ENCODE data around the gene RNF111.

The RNF111 gene

GRCh38 chr15:58987491-58988005, at the start of gene RNF111:
TSS of gene RNF111 (plus strand) at chr15:58987663. CDS start at chr15:59030823, 43,160 bp downstream.
- DNase-seq (ENCODE audit: extremely low read depth, insufficient read length), result peak; percentile 88
- no peaks in the 10 kb centered on the region for H3K36me3 ChIP-seq (ENCODE audit: control insufficient read depth, insufficient read depth, low read length)
- TF ChIP-seq, protein P1, sequence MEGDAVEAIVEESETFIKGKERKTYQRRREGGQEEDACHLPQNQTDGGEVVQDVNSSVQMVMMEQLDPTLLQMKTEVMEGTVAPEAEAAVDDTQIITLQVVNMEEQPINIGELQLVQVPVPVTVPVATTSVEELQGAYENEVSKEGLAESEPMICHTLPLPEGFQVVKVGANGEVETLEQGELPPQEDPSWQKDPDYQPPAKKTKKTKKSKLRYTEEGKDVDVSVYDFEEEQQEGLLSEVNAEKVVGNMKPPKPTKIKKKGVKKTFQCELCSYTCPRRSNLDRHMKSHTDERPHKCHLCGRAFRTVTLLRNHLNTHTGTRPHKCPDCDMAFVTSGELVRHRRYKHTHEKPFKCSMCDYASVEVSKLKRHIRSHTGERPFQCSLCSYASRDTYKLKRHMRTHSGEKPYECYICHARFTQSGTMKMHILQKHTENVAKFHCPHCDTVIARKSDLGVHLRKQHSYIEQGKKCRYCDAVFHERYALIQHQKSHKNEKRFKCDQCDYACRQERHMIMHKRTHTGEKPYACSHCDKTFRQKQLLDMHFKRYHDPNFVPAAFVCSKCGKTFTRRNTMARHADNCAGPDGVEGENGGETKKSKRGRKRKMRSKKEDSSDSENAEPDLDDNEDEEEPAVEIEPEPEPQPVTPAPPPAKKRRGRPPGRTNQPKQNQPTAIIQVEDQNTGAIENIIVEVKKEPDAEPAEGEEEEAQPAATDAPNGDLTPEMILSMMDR (IDR thresholded peaks at IDR 0.05; ENCODE audit: insufficient read depth, low read length, poor library complexity, severe bottlenecking), result no peak
- H3K4me3 ChIP-seq (replicated peaks; ENCODE audit: low read depth, low read length), result peak within 1 kb of the TSS; percentile 85
- no peaks in the 10 kb centered on the region for H3K27me3 ChIP-seq (replicated peaks; ENCODE audit: control insufficient read depth, insufficient read depth, low read length)

DNA sequence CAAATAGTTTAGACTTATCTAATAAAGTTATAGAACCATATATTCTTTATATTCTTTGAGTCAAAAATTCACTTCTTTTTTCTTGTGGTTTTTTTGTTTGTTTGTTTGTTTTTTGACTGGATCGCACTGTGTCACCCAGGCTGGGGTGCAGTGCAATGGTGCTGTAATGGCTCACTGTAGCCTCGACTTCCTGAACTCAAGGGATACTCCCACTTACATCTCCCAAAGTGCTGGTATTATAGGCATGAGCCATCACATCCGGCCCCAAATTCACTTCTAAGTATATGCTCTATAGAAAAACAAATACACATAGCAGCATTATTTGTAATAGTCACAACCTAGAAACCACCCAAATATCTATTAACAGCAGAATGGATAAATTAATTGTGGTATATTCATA, 40.3 kb upstream of the RNF111 start:
- no peak overlapping the region for H3K4me3 ChIP-seq (replicated peaks; ENCODE audit: low read depth, low read length)
- H3K27me3 ChIP-seq (replicated peaks; ENCODE audit: control insufficient read depth, insufficient read depth, low read length), result no peaks in the 10 kb centered on the region
- no peak for DNase-seq (ENCODE audit: extremely low read depth, insufficient read length)
- H3K36me3 ChIP-seq (ENCODE audit: control insufficient read depth, insufficient read depth, low read length), result no peaks in the 10 kb centered on the region
- TF ChIP-seq, protein P1 (IDR thresholded peaks at IDR 0.05; ENCODE audit: insufficient read depth, low read length, poor library complexity, severe bottlenecking), result no peak

- TF ChIP-seq, protein P1 (IDR thresholded peaks at IDR 0.05; ENCODE audit: insufficient read depth, low read length, poor library complexity, severe bottlenecking), result no peak
- DNase-seq (ENCODE audit: extremely low read depth, insufficient read length), result no peak
- no peaks in the 10 kb centered on the region for H3K27me3 ChIP-seq (replicated peaks; ENCODE audit: control insufficient read depth, insufficient read depth, low read length)
These were observed 36.0 kb upstream of the RNF111 start for GRCh38 chr15:58951388-58952007.

DNA sequence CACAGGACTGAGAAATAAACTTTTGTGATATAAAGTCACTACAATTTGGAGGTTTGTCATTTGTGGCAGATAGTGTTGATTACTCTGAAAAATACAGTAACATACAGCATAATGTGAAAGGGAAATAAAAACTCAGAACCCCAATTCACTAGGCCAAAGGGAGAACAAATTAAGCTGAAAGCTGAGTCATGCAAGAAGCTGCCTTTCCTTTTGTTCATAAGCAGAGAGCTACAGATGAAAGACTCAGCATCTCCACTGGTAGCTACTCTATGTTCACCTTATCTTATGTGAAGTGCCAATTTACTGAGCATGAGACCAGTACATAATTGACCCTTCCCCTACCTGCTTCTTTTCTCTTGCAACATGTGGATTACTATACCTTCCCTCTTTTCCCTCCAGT, 34.7 kb upstream of the RNF111 start:
- no peak for DNase-seq (ENCODE audit: extremely low read depth, insufficient read length)
- TF ChIP-seq, protein P1 (IDR thresholded peaks at IDR 0.05; ENCODE audit: insufficient read depth, low read length, poor library complexity, severe bottlenecking), result no peak
- Histone ChIP-seq H3K36me3 (ENCODE audit: control insufficient read depth, insufficient read depth, low read length) (no peaks in the 10 kb centered on the region), H3K4me3 (replicated peaks; ENCODE audit: low read depth, low read length) (no peak overlapping the region), H3K27me3 (replicated peaks; ENCODE audit: control insufficient read depth, insufficient read depth, low read length) (no peaks in the 10 kb centered on the region)

More at GRCh38 chr15:58951388-58952007, 36.0 kb upstream of the RNF111 start:
- Histone ChIP-seq H3K36me3 (ENCODE audit: control insufficient read depth, insufficient read depth, low read length) (no peaks in the 10 kb centered on the region), H3K4me3 (replicated peaks; ENCODE audit: low read depth, low read length) (no peak overlapping the region)

- no peaks in the 10 kb centered on the region for H3K27me3 ChIP-seq (replicated peaks; ENCODE audit: control insufficient read depth, insufficient read depth, low read length)
- DNase-seq (ENCODE audit: extremely low read depth, insufficient read length), result peak; percentile 25
- TF ChIP-seq, protein P1 (IDR thresholded peaks at IDR 0.05; ENCODE audit: insufficient read depth, low read length, poor library complexity, severe bottlenecking), result peak; percentile 76
- no peaks in the 10 kb centered on the region for H3K36me3 ChIP-seq (ENCODE audit: control insufficient read depth, insufficient read depth, low read length)
- H3K4me3 ChIP-seq (replicated peaks; ENCODE audit: low read depth, low read length), result no peak overlapping the region
These were observed 30.1 kb upstream of the RNF111 start for GRCh38 chr15:58957101-58957973.
